Amniotic stem cell (primary cell): ENCODE measurements around the gene NKG7.
"Not testable (repeated sequence)": the region's sequence is repeated elsewhere in the genome, so short reads cannot be mapped to it uniquely, and the experiment has no call there.

Experiments
- DNase-seq: peaks from one replicate; lab custom pipeline; 2025; lab: John Stamatoyannopoulos, UW

The NKG7 gene

GRCh38 chr19:51372649-51373504 lies at the start of gene NKG7:
NKG7 (minus strand) TSS chr19:51372654; CDS start chr19:51372535, 119 bp downstream.
- no peak for DNase-seq

- no peak for DNase-seq
These were observed 49.6 kb upstream of the NKG7 start for GRCh38 chr19:51422053-51422448.

GRCh38 chr19:51421229-51422052 lies 49.0 kb upstream of the NKG7 start:
- DNase-seq = no peak

- not testable (repeated sequence) for DNase-seq
These were observed 48.1 kb upstream of the NKG7 start for GRCh38 chr19:51420511-51420910.

- no peak for DNase-seq
These were observed 46.3 kb upstream of the NKG7 start for GRCh38 chr19:51418707-51419106.

- DNase-seq = no peak
These were observed 45.3 kb upstream of the NKG7 start for GRCh38 chr19:51417810-51418157.

- no peak for DNase-seq
These were observed 44.8 kb upstream of the NKG7 start, which contains the start of gene SIGLEC10 for GRCh38 chr19:51417107-51417809. SIGLEC10 (minus strand) TSS chr19:51417642; CDS start chr19:51417581, 61 bp downstream.

- not testable (repeated sequence) for DNase-seq
These were observed 44.0 kb upstream of the NKG7 start for GRCh38 chr19:51416422-51416821.

GRCh38 chr19:51415187-51415586 lies 42.7 kb upstream of the NKG7 start:
- no peak for DNase-seq

- no peak for DNase-seq
These were observed 38.7 kb upstream of the NKG7 start for GRCh38 chr19:51410950-51411748.

- no peak for DNase-seq
These were observed 35.2 kb upstream of the NKG7 start for GRCh38 chr19:51407511-51408131.

- no peak for DNase-seq
These were observed 29.7 kb upstream of the NKG7 start for GRCh38 chr19:51402117-51402516.

- DNase-seq = not testable (repeated sequence)
These were observed 27.5 kb upstream of the NKG7 start for GRCh38 chr19:51399936-51400335.

GRCh38 chr19:51399231-51399630 lies 26.8 kb upstream of the NKG7 start:
- no peak for DNase-seq

- DNase-seq = no peak
These were observed 25.7 kb upstream of the NKG7 start for GRCh38 chr19:51398096-51398704.

- DNase-seq = not testable (repeated sequence)
These were observed 25.0 kb upstream of the NKG7 start for GRCh38 chr19:51397453-51397852.

- DNase-seq = no peak
These were observed 23.7 kb upstream of the NKG7 start for GRCh38 chr19:51396175-51396574.

- peak; percentile 96 for DNase-seq
These were observed 21.8 kb upstream of the NKG7 start for GRCh38 chr19:51394050-51394836.

- DNase-seq = no peak
These were observed 20.2 kb upstream of the NKG7 start for GRCh38 chr19:51392701-51393100.
